Parathyroid adenoma (tissue), 2 donors: ENCODE measurements around the gene PHETA2.

ENCODE experiments used
- H2AFZ ChIP-seq: fragments of 300-600 bp; sonication (generic); one replicate; pipeline ENCODE4 v1.7.0; 2017; ENCODE audit warnings: antibody characterized with exemption, mild to moderate bottlenecking
- H3K27ac ChIP-seq: fragments of 300-600 bp; sonication (generic); one replicate; pipeline ENCODE4 v1.7.0; 2017
- H3K27me3 ChIP-seq: fragments of 300-600 bp; sonication (generic); one replicate; pipeline ENCODE4 v1.7.0; 2017; ENCODE audit warnings: low read length; ENCODE audit not compliant: control insufficient read depth, insufficient read depth
- H3K36me3 ChIP-seq: fragments of 300-600 bp; sonication (generic); one replicate; pipeline ENCODE4 v1.7.0; 2017; ENCODE audit warnings: low read length; ENCODE audit not compliant: control insufficient read depth, insufficient read depth
- H3K4me1 ChIP-seq: fragments of 300-600 bp; sonication (generic); one replicate; pipeline ENCODE4 v1.7.0; 2017; ENCODE audit warnings: control low read depth
- H3K4me2 ChIP-seq: fragments of 300-600 bp; sonication (generic); one replicate; pipeline ENCODE4 v1.7.0; 2017; ENCODE audit warnings: low read length
- H3K4me3 ChIP-seq: fragments of 300-600 bp; sonication (generic); one replicate; pipeline ENCODE4 v1.7.0; 2017; ENCODE audit warnings: low read depth, low read length
- H3K79me2 ChIP-seq: fragments of 300-600 bp; sonication (generic); one replicate; pipeline ENCODE4 v1.7.0; 2017; ENCODE audit warnings: control low read depth
- H3K9ac ChIP-seq: fragments of 300-600 bp; sonication (generic); one replicate; pipeline ENCODE4 v1.7.0; 2017; ENCODE audit warnings: mild to moderate bottlenecking
- H3K9me3 ChIP-seq: fragments of 300-600 bp; sonication (generic); one replicate; pipeline ENCODE4 v1.7.0; 2017; ENCODE audit warnings: low read length; ENCODE audit not compliant: control insufficient read depth
- TF ChIP-seq, protein P1 (sequence below): fragments of 300-600 bp; sonication (generic); IDR thresholded peaks from one replicate; pipeline ENCODE4 v1.7.0; 2017; ENCODE audit warnings: antibody characterized with exemption, mild to moderate bottlenecking
- donor health status: primary hyperparathyroidism.

Gene PHETA2

DNA sequence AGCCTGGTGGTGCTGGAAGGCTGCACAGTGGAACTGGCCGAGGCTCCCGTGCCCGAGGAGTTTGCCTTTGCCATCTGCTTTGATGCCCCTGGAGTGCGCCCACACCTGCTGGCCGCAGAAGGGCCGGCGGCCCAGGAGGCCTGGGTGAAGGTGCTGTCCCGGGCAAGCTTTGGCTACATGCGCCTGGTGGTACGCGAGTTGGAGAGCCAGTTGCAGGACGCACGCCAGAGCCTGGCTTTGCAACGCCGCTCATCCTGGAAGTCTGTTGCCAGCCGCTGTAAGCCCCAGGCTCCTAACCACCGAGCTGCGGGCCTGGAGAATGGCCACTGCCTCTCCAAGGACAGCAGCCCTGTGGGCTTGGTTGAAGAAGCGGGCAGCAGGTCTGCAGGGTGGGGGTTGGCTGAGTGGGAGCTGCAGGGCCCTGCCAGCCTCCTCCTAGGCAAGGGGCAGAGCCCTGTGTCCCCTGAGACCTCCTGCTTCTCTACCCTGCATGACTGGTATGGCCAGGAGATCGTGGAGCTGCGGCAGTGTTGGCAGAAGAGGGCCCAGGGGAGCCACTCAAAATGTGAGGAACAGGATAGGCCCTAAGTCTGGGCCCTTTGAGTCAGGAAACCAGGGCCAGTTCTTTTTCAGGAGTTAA lies 3.6 kb downstream of the PHETA2 start:
- no peaks in the 10 kb centered on the region for H3K27me3 ChIP-seq
- H3K4me2 ChIP-seq = no peak overlapping the region
- H2AFZ ChIP-seq = no peak overlapping the region
- H3K9ac ChIP-seq = no peak overlapping the region
- TF ChIP-seq, protein P1, sequence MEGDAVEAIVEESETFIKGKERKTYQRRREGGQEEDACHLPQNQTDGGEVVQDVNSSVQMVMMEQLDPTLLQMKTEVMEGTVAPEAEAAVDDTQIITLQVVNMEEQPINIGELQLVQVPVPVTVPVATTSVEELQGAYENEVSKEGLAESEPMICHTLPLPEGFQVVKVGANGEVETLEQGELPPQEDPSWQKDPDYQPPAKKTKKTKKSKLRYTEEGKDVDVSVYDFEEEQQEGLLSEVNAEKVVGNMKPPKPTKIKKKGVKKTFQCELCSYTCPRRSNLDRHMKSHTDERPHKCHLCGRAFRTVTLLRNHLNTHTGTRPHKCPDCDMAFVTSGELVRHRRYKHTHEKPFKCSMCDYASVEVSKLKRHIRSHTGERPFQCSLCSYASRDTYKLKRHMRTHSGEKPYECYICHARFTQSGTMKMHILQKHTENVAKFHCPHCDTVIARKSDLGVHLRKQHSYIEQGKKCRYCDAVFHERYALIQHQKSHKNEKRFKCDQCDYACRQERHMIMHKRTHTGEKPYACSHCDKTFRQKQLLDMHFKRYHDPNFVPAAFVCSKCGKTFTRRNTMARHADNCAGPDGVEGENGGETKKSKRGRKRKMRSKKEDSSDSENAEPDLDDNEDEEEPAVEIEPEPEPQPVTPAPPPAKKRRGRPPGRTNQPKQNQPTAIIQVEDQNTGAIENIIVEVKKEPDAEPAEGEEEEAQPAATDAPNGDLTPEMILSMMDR = no peak
- H3K4me1 ChIP-seq = no peaks in the 10 kb centered on the region
- H3K36me3 ChIP-seq = no peaks in the 10 kb centered on the region
- peaks cover under 1% of the 10 kb centered on the region for H3K79me2 ChIP-seq
- H3K4me3 ChIP-seq = no peak overlapping the region
- no peaks in the 10 kb centered on the region for H3K9me3 ChIP-seq
- H3K27ac ChIP-seq = no peak overlapping the region

DNA sequence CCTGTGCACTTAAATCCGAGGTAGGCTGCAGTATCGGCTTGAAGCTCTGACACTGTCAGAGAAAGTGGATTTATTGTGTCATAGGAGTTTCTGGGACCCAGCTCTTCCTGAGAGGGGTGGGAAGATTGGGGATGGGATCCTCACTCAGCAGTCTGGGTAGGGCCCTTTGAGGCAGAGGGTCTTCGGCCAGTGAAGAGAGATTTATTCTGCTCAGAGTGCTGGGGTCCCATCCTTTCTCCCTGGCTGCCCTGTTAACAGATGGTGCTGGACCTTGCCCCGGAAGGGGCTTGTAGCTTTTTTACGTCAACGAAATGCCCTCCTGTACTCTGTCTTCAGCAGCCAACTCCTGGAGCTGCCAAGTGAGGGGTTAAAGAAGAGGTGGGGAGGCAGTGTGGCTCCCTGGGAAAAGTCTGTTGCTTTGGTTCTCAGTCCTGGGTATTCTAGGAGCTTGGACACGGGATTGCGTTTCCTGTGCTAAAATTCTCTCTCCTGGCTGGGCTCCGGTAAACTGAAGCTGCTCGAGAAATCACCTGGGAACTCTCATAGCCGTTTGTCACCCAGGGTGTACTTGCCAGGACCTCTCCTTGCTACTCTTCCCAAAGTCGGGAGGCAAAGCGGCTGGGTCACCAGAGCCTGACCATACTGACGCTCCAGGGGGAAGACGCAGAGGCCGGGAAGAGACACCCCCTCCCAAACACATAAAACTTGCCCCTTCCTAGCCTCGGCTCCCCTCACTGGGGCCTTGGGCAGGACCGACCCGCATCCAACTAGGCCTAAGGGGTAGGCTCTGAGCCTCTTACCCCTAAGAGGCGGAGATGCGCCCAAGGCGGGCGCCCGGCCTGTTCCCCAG lies 4.6 kb downstream of the PHETA2 start:
- no peaks in the 10 kb centered on the region for H3K4me1 ChIP-seq
- no peaks in the 10 kb centered on the region for H3K9me3 ChIP-seq
- H3K79me2 ChIP-seq = peaks cover 8% of the 10 kb centered on the region
- peak overlapping the region; percentile 98 for H3K27ac ChIP-seq
- H3K27me3 ChIP-seq = no peaks in the 10 kb centered on the region
- peak overlapping the region; percentile 37 for H3K9ac ChIP-seq
- no peaks in the 10 kb centered on the region for H3K36me3 ChIP-seq
- peak overlapping the region; percentile 90 for H3K4me3 ChIP-seq
- TF ChIP-seq, protein P1 = no peak
- peak overlapping the region; percentile 98 for H2AFZ ChIP-seq
- peak overlapping the region; percentile 73 for H3K4me2 ChIP-seq

DNA sequence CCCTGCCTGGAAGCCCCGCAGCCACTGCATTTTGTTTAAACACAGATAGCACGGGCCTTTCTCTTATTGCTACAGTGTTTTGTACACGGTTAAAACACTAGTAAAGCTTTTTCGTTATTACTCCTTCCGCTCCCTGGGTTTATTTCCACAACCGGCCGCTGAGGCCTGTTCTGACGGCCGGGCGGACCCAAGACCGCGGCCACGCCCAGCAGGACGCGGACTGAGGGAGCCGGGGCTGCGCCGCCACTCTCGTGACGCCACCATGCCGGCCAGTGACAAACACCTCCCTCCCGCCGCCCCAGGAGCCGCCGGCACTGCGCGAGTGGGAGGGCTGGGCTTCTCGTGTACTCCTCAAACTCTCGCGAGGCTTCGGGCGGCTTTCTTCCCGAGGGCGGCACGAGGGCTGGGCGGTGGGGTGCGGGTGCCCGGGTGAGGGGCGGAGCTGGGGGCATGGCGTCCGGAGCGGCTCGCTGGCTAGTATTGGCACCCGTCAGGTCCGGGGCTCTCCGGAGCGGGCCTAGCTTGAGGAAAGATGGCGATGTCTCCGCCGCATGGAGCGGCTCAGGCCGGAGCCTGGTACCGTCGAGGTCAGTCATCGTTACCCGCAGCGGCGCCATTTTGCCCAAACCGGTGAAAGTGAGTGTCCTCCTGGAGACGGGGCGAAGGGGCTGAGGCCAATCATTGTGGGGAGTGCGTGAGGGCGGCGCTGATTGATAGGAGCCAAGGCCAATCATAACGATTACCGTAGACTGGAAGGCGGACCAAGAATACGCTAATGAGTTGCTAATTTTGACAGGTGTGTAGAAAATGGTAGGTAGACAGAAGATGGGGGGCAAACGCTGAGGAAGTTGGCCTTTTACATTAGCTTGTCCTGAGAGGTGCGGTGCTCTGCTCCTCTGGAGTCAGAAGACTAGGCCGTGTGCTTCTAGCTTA lies 5.5 kb downstream of the PHETA2 start, which contains the start of gene SMDT1:
Gene SMDT1, plus strand, starts transcription at position 382 of the 933 bp plus-strand sequence. Its CDS starts 69 bp downstream, at position 451.
- peak within 1 kb of the TSS; percentile 90 for H3K4me2 ChIP-seq
- no peaks in the 10 kb centered on the region for H3K4me1 ChIP-seq
- H3K9ac ChIP-seq = peak within 1 kb of the TSS; percentile 37
- peak within 1 kb of the TSS; percentile 90 for H3K4me3 ChIP-seq
- H2AFZ ChIP-seq = peak within 1 kb of the TSS; percentile 98
- no peaks in the 10 kb centered on the region for H3K36me3 ChIP-seq
- no peaks in the 10 kb centered on the region for H3K27me3 ChIP-seq
- peaks cover 12% of the 10 kb centered on the region for H3K79me2 ChIP-seq
- TF ChIP-seq, protein P1 = no peak
- peak within 1 kb of the TSS; percentile 98 for H3K27ac ChIP-seq
- H3K9me3 ChIP-seq = no peaks in the 10 kb centered on the region

DNA sequence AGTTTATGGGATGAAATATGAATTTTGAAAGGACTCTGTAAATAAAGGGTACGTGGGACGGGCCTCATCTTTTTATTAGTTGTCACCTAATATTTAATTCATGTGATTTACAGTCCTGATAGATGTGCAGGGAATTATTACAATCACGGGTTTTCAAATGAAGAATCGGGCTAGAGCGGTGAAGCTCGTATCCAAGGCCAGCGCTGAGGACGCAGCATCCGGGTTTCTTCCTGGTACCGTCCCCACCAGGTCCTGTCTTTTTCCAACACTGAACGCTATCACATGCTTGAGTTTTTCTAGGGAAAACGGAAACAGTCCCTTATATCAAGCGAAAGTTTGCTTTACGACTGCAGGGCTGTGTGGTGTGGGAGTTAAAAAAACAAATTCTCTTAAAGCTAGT lies 6.2 kb downstream of the PHETA2 start:
- TF ChIP-seq, protein P1 = no peak
- H3K9me3 ChIP-seq = no peaks in the 10 kb centered on the region
- peak overlapping the region; percentile 90 for H3K4me3 ChIP-seq
- no peaks in the 10 kb centered on the region for H3K36me3 ChIP-seq
- peak overlapping the region; percentile 98 for H2AFZ ChIP-seq
- no peaks in the 10 kb centered on the region for H3K27me3 ChIP-seq
- no peaks in the 10 kb centered on the region for H3K4me1 ChIP-seq
- peak overlapping the region; percentile 98 for H3K27ac ChIP-seq
- peak overlapping the region; percentile 90 for H3K4me2 ChIP-seq
- H3K9ac ChIP-seq = peak overlapping the region; percentile 21
- peaks cover 12% of the 10 kb centered on the region for H3K79me2 ChIP-seq
